Measurements from ENCODE around the gene KCTD1.

- no peak for TF ChIP-seq CTCF (conservative IDR thresholded peaks at IDR 0.05 in 1 of 2, IDR thresholded peaks at IDR 0.05 in 1 of 2; ENCODE audit: low read depth in 1 of 2, low read length in 2 of 2)
- TF ChIP-seq EZH2 (IDR thresholded peaks at IDR 0.05; ENCODE audit: low read length, missing control alignments), result no peak
Measured at GRCh38 chr18:26476697-26477096, 71.7 kb downstream of the KCTD1 start.

Data from fibroblast of lung (primary cell).